AG09319 (cell line): ENCODE measurements around the gene ZCCHC14.

Experiments used
- DNase-seq: peaks from one replicate; pipeline ENCODE4 v3.0.0-alpha.2; 2010; ENCODE audit warnings: low read depth; ENCODE audit errors: extremely low read depth
- CTCF ChIP-seq: IDR thresholded peaks from 2 replicates; pipeline ENCODE4 v1.5.1; 2011; ENCODE audit warnings: low read depth, mild to moderate bottlenecking, inconsistent platforms, low read length, moderate library complexity

Gene ZCCHC14

GRCh38 chr16:87457709-87458423 lies 35.0 kb downstream of the ZCCHC14 start:
- no peak for TF ChIP-seq CTCF
- DNase-seq, result peak; percentile 90

GRCh38 chr16:87457061-87457611 lies 35.7 kb downstream of the ZCCHC14 start:
- no peak for DNase-seq
- TF ChIP-seq CTCF, result no peak

GRCh38 chr16:87454391-87454790 lies 38.4 kb downstream of the ZCCHC14 start:
- no peak for TF ChIP-seq CTCF
- no peak for DNase-seq

- no peak for TF ChIP-seq CTCF
- DNase-seq, result no peak
These were observed 39.5 kb downstream of the ZCCHC14 start for GRCh38 chr16:87453326-87453725.

- TF ChIP-seq CTCF, result no peak
- no peak for DNase-seq
These were observed 41.1 kb downstream of the ZCCHC14 start for GRCh38 chr16:87451563-87452210.

- DNase-seq, result no peak
- no peak for TF ChIP-seq CTCF
These were observed 44.0 kb downstream of the ZCCHC14 start for GRCh38 chr16:87448866-87449265.

GRCh38 chr16:87447323-87447722 lies 45.5 kb downstream of the ZCCHC14 start:
- no peak for TF ChIP-seq CTCF
- DNase-seq, result peak; percentile 16
